Heart left ventricle (tissue), 16 donors: Measurements from ENCODE around the gene ARFGAP1. TPM values are rescaled to one million over a fixed set of nuclear protein-coding genes. Genes with fewer than 3 reads are reported as not detected.

Source experiments
- ATAC-seq, 4 donors: fragments of 200-7000 bp; cut with Tn5 transposase; one replicate each; pipeline ENCODE4 v1.9.1; 2020 to 2022; ENCODE audit warnings: moderate library complexity in 4 of 4, mild to moderate bottlenecking in 3 of 4, moderate number of reproducible peaks in 1 of 4
- DNase-seq, 5 donors: peaks; one replicate each; pipeline ENCODE4 v3.0.0-alpha.2; 2020
- H3K27ac ChIP-seq, 12 donors: fragments of 200-600 bp; sonication (generic) in 4 of 12; one replicate each; pipeline versions ENCODE4 v1.5.0 to v1.8.0; 2016 to 2022; ENCODE audit warnings: mild to moderate bottlenecking in 2 of 12
- H3K27me3 ChIP-seq, 9 donors: fragments of 200-600 bp; sonication (generic) in 2 of 9; one replicate each; pipeline versions ENCODE4 v1.5.1 to v1.8.0; 2016 to 2022; ENCODE audit warnings: mild to moderate bottlenecking in 3 of 9
- H3K36me3 ChIP-seq, 9 donors: fragments of 200-600 bp; sonication (generic) in 2 of 9; one replicate each; pipeline versions ENCODE4 v1.5.0 to v1.8.0; 2018 to 2022; ENCODE audit warnings: mild to moderate bottlenecking in 2 of 9
- H3K4me1 ChIP-seq, 12 donors: fragments of 200-600 bp; sonication (generic) in 4 of 12; one replicate each; pipeline versions ENCODE4 v1.5.0 to v1.8.0; 2016 to 2022; ENCODE audit warnings: mild to moderate bottlenecking in 3 of 12
- H3K4me3 ChIP-seq, 12 donors: fragments of 200-600 bp; sonication (generic) in 4 of 12; one replicate each; pipeline versions ENCODE4 v1.5.0 to v1.8.0; 2017 to 2022; ENCODE audit warnings: mild to moderate bottlenecking in 9 of 12, moderate library complexity in 4 of 12
- H3K9me3 ChIP-seq, 12 donors: fragments of 200-600 bp; sonication (generic) in 4 of 12; one replicate each; pipeline versions ENCODE4 v1.5.0 to v1.8.0; 2016 to 2022; ENCODE audit warnings: mild to moderate bottlenecking in 1 of 12
- POLR2A ChIP-seq, 2 donors: fragments of 450-650 bp; IDR thresholded peaks; one replicate each; pipeline ENCODE4 v1.6.1; 2017; ENCODE audit warnings: antibody characterized with exemption in 2 of 2, mild to moderate bottlenecking in 2 of 2, moderate library complexity in 2 of 2
- WGBS, 4 donors: extraction: QIAGEN DNeasy Blood & Tissue Kit in 2 of 4; methylation state at CpG; one replicate each; pipeline versions ENCODE4 v1.1.5 to v1.1.7; 2013 to 2018; 5-methylcytosine and 5-hydroxymethylcytosine counted together
- intact Hi-C, 10 donors: fragments of 100-400 bp; cut with DNase I; formaldehyde crosslinking; loops; one replicate each; pipeline versions ENCODE4 v1.11.1 to v1.14.2; 2022
- microRNA counts, 2 donors: library from miRNA; unstranded; fragments of <30 nt; microRNA quantifications; one replicate each; lab custom pipeline; 2016
- microRNA-seq, 4 donors: library from miRNA; unstranded; fragments of <30 nt; microRNA quantifications; one replicate each; pipeline versions ENCODE4 to v1.2.0, GENCODE V29; 2017 to 2020
- polyA plus RNA-seq, 2 donors: library from polyadenylated mRNA; stranded (reverse); fragments of 200-250 nt; gene quantifications; one replicate each; pipeline ENCODE4 v1.2.3, GENCODE V29; 2013
- total RNA-seq, 9 donors: library from RNA; depleted of rRNA in 2 of 9; stranded (reverse); fragments of >200 nt in 2 of 9; fragmentation: NEBNext Ultra II Directional in 3 of 9; extraction: Animal tissue kit (Norgen Biotek cat#: 25700) in 3 of 9; gene quantifications; one replicate each; pipeline versions ENCODE4 v1.1.0 to v1.2.4, GENCODE V29; 2016 to 2023
- TF ChIP-seq, protein P1 (sequence below), 12 donors: fragments of 200-600 bp; sonication (generic) in 4 of 12; IDR thresholded peaks; one replicate each; pipeline versions ENCODE4 v1.5.0 to v1.8.0; 2018 to 2022; ENCODE audit warnings: antibody characterized with exemption in 12 of 12, mild to moderate bottlenecking in 5 of 12
- donor health status: ischemic (EF 13 %, LVEDD 7.1; RV severe dilation, severe dysfunction).
- donor health status: healthy with polysubstance abuse.
- donor health status: DM: no; HTN: yes; CAD: no.
- donor health status: DM: no; HTN: no; CAD: no.
- donor health status: ischemic (EF 25% LVEDD 6.9; RV normal size, moderate dysfunction).
- donor health status: ischemic (EF 25% LVEDD 5.7; RV mildly dilated, moderate dysfunction).
- donor health status: healthy.
- donor health status: DM: yes; HTN: yes; CAD: no.
- donor health status: ischemic (EF 35%, LVEDD 5.7; RV mildly dilated, moderate dysfunction).
- donor health status: nonischemic (EF 11% LVEDD 7.7; RV severe dilation, severe dysfunction).
- donor health status: DM: yes; HTN: yes; CAD: no.
- donor health status: PGD.
- donor health status: ischemic (EF 29% LVEDD 5.4; RV normal size, mild dysfunction).
- donor health status: nonischemic (EF 23%, LVEDD 6.1; RV moderate dilation, normal function).

ARFGAP1 gene
- total and polyA plus RNA-seq, 11 donors: 14.3 to 51.6 (median 29.5) TPM

DNA sequence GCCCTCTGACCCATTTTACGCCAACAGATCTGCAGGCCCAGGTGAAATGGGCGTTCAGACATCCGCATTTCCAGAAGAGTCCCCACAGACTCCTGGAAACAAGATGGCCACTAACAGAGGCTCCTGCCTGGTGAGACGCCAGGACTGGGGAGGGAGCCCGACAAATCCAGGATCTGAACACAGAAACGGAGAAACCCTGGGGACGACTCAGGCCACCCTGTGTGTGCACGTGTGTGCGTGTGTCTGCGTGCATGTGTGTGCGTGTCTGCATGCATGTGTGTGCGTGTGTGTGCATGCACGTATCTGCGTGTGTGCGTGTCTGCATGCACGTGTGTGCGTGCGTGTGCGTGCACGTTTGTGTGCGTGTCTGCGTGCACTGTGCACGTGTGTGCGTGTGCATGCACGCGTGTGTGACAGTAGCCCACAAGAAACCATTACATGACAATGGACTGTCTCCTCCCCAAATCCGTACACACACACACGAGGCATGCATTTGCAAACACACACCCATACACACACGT is 63.7 kb downstream of the ARFGAP1 start:
- WGBS, 4 donors: 87 to 94% (median 91%) methylated on average over 29 of the region's 29 CpGs
- Histone ChIP-seq H3K27ac (no peak overlapping the region), H3K4me1 (no peaks in the 10 kb centered on the region), H3K4me3 (no peak overlapping the region), H3K36me3 (no peaks in the 10 kb centered on the region), H3K27me3 (peaks cover 0 to 38% (median 8%) of the 10 kb centered on the region in 9 donors), H3K9me3 (no peaks in the 10 kb centered on the region)
- DNase-seq (peak in 1 of 5 donors; percentile 12), ATAC-seq (no peak)
- TF ChIP-seq, protein P1, sequence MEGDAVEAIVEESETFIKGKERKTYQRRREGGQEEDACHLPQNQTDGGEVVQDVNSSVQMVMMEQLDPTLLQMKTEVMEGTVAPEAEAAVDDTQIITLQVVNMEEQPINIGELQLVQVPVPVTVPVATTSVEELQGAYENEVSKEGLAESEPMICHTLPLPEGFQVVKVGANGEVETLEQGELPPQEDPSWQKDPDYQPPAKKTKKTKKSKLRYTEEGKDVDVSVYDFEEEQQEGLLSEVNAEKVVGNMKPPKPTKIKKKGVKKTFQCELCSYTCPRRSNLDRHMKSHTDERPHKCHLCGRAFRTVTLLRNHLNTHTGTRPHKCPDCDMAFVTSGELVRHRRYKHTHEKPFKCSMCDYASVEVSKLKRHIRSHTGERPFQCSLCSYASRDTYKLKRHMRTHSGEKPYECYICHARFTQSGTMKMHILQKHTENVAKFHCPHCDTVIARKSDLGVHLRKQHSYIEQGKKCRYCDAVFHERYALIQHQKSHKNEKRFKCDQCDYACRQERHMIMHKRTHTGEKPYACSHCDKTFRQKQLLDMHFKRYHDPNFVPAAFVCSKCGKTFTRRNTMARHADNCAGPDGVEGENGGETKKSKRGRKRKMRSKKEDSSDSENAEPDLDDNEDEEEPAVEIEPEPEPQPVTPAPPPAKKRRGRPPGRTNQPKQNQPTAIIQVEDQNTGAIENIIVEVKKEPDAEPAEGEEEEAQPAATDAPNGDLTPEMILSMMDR (IDR thresholded peaks at IDR 0.05): no peak
- no peak for TF ChIP-seq POLR2A (IDR thresholded peaks at IDR 0.05)
- intact Hi-C loops: no loop called here

GRCh38 chr20:63337786-63338420 is 65.3 kb downstream of the ARFGAP1 start:
- Histone ChIP-seq H3K36me3 (no peaks in the 10 kb centered on the region), H3K27ac (no peak overlapping the region), H3K9me3 (no peaks in the 10 kb centered on the region), H3K4me3 (no peak overlapping the region), H3K27me3 (peaks cover 0 to 35% (median 8%) of the 10 kb centered on the region in 9 donors), H3K4me1 (no peaks in the 10 kb centered on the region)
- DNase-seq (peak in 1 of 5 donors; percentile 18), ATAC-seq (peak in 1 of 4 donors; percentile 33)
- WGBS, 4 donors: 64 to 68% (median 65%) methylated on average over 12 of the region's 12 CpGs
- TF ChIP-seq, protein P1 (IDR thresholded peaks at IDR 0.05): no peak
- no peak for TF ChIP-seq POLR2A (IDR thresholded peaks at IDR 0.05)
- intact Hi-C loops: no loop called here

MicroRNAs within 50 kb of the gene (microRNA counts, 767-probe panel; counts per million panel counts)
- 0 to 71.6 counts per million in 2 donors for microRNA hsa-miR-3196 (lab: Ali Mortazavi, UCI)

Small RNA genes within 50 kb of the gene (microRNA-seq; reads per million reads assigned to microRNA genes)
- gene MIR3196: 0 to 0.06 (median 0) reads per million in 4 donors
- gene MIR4326: 0 to 0.77 (median 0.26) reads per million in 4 donors

Other genes starting within 250 kb of the ARFGAP1 start
- gene YTHDF1, start 56.7 kb upstream of the ARFGAP1 start, total RNA-seq: 10 to 100 TPM; 21.4 to 38.2 (median 22.6) TPM
- gene YTHDF1, start 56.7 kb upstream of the ARFGAP1 start, polyA plus RNA-seq: 10 to 100 TPM; 14.7 to 20.2 TPM
- gene BIRC7, start 36.9 kb upstream of the ARFGAP1 start, total RNA-seq: 1 to 10 TPM in 2 of 9 donors, under 1 TPM in 4, not detected in 3; 0.20 to 5.6 (median 0.50) TPM
- not detected for gene BIRC7, start 36.9 kb upstream of the ARFGAP1 start, polyA plus RNA-seq
- not detected for gene NKAIN4, start 18.4 kb upstream of the ARFGAP1 start, total RNA-seq
- not detected for gene NKAIN4, start 18.4 kb upstream of the ARFGAP1 start, polyA plus RNA-seq
- gene COL20A1, start 20.4 kb downstream of the ARFGAP1 start, total RNA-seq: not detected
- gene COL20A1, start 20.4 kb downstream of the ARFGAP1 start, polyA plus RNA-seq: not detected
- 1 to 10 TPM in 2 of 9 donors, under 1 TPM in 2, not detected in 5; 0.16 to 1.5 (median 0.81) TPM for gene CHRNA4, start 88.5 kb downstream of the ARFGAP1 start, total RNA-seq
- gene CHRNA4, start 88.5 kb downstream of the ARFGAP1 start, polyA plus RNA-seq: under 1 TPM; 0.06 to 0.23 TPM
- 1 to 10 TPM in 2 of 9 donors, under 1 TPM in 2, not detected in 5; 0.06 to 2.6 (median 0.65) TPM for gene KCNQ2, start 199.8 kb downstream of the ARFGAP1 start, total RNA-seq
- gene KCNQ2, start 199.8 kb downstream of the ARFGAP1 start, polyA plus RNA-seq: not detected
- 1,000 to 10,000 TPM in 7 of 9 donors, 100 to 1,000 TPM in 2; 791 to 1,794 (median 1,550) TPM for gene EEF1A2, start 226.3 kb downstream of the ARFGAP1 start, total RNA-seq
- gene EEF1A2, start 226.3 kb downstream of the ARFGAP1 start, polyA plus RNA-seq: 1,000 to 10,000 TPM; 1,276 to 1,345 TPM
- gene PPDPF, start 248.0 kb downstream of the ARFGAP1 start, total RNA-seq: 100 to 1,000 TPM; 182 to 424 (median 235) TPM
- gene PPDPF, start 248.0 kb downstream of the ARFGAP1 start, polyA plus RNA-seq: 100 to 1,000 TPM; 318 to 442 TPM